ENCODE results near the gene TCF25.

The TCF25 gene

DNA sequence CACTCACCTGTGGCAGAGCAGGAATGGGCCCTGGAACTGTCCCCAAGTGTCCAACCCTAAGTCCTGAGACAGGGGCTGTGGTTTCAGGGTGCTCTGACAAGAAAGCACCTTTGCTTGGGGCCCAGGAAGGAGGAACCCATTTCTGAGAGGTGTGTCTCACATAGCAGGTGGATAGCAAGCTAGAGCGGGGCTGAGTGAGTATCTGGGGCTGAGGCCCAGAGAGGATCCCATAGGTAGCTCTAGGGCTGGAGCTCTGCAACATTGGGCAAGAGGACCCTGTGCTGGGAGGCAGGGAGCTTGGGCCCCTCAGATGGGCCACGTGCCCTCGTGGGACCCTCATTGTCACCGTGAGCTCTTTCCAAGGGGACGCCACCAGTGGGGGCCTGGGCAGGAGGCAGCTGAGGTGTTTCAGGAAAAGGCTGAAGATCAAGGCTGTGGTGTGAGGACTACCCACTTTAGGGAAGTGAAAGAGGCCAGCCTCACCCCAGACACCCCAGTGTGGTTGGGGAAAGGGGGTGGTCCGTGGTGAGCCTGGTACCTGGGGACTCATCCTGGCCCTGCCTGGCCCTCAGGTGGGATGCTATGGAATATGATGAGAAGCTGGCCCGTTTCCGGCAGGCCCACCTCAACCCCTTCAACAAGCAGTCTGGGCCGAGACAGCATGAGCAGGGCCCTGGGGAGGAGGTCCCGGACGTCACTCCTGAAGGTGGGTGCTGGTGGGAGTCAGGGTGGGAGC lies 80.4 kb downstream of the TCF25 start (continued):
- TF ChIP-seq ZNF76 (tag by site-specific recombination; IDR thresholded peaks at IDR 0.05; ENCODE audit: borderline replicate concordance, low read depth) (no peak), ZNF394 (tag by site-specific recombination; IDR thresholded peaks at IDR 0.05; ENCODE audit: borderline replicate concordance) (no peak), ZIC2 (tag by site-specific recombination; IDR thresholded peaks at IDR 0.05) (no peak)

DNA sequence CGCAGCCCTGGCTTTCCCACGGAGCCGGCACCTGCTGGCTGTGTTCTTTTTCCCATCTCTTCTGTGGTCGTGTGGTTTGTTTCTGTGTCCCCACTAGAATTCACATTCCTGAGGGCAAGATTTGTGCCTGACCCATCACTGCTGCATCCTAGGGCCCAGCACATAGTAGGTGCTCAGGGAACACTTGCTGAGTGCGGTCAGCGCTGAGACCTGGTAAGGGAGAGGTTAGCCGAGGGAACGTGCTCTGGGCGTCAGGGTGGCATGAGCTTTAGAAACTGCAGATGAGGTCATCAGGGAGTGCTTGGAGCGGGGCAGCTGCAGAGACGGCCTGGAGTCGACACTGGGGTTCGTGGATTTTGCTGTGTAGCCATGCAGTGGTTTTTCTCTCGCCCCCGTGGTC lies 81.1 kb downstream of the TCF25 start:
- H3K9me3 ChIP-seq (ENCODE audit: control insufficient read depth, insufficient read depth, low read depth, low read length), result no peaks in the 10 kb centered on the region
- H3K4me1 ChIP-seq (ENCODE audit: control insufficient read depth, insufficient read depth, low read length), result no peaks in the 10 kb centered on the region
- ChIA-PET CTCF (interaction anchor here (0.7 kb wide), 1 partner anchor 246 kb away, joined by 3 read pairs; no protein-coding TSS in a partner anchor), POLR2A (interaction anchor here (1.3 to 1.6 kb wide), 2 partner anchors 31 to 68 kb away, joined by 3 to 6 read pairs; partner anchors contain the start of gene TUBB3)
- peaks cover 7 to 51% of the 10 kb centered on the region in 2 experiments; a peak in 2 of 3 replicates for H3K36me3 ChIP-seq (ENCODE audit: control insufficient read depth in 2 of 2, insufficient read depth in 1 of 2, low read length in 2 of 2)
- H3K27ac ChIP-seq (ENCODE audit: extremely low read depth, low read depth, low read length), result no peak overlapping the region
- H3K4me3 ChIP-seq (ENCODE audit: low read depth, low read length), result no peak overlapping the region
- TF ChIP-seq ZNF211 (tag by site-specific recombination; IDR thresholded peaks at IDR 0.05; ENCODE audit: low read depth), result no peak
- TF ChIP-seq KLF10 (tag by site-specific recombination; IDR thresholded peaks at IDR 0.05), result no peak
- no peak for TF ChIP-seq ZFP3 (tag by site-specific recombination; IDR thresholded peaks at IDR 0.05; ENCODE audit: low read depth)
- TF ChIP-seq, protein P1, sequence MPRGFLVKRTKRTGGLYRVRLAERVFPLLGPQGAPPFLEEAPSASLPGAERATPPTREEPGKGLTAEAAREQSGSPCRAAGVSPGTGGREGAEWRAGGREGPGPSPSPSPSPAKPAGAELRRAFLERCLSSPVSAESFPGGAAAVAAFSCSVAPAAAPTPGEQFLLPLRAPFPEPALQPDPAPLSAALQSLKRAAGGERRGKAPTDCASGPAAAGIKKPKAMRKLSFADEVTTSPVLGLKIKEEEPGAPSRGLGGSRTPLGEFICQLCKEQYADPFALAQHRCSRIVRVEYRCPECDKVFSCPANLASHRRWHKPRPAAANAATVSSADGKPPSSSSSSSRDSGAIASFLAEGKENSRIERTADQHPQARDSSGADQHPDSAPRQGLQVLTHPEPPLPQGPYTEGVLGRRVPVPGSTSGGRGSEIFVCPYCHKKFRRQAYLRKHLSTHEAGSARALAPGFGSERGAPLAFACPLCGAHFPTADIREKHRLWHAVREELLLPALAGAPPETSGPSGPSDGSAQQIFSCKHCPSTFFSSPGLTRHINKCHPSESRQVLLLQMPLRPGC (tag by site-specific recombination; IDR thresholded peaks at IDR 0.05), result no peak
- no peak for TF ChIP-seq ZNF707 (tag by site-specific recombination; IDR thresholded peaks at IDR 0.05)
- no peak for TF ChIP-seq ZNF292 (tag by site-specific recombination; IDR thresholded peaks at IDR 0.05; ENCODE audit: borderline replicate concordance, low read depth)
- TF ChIP-seq, protein P2, sequence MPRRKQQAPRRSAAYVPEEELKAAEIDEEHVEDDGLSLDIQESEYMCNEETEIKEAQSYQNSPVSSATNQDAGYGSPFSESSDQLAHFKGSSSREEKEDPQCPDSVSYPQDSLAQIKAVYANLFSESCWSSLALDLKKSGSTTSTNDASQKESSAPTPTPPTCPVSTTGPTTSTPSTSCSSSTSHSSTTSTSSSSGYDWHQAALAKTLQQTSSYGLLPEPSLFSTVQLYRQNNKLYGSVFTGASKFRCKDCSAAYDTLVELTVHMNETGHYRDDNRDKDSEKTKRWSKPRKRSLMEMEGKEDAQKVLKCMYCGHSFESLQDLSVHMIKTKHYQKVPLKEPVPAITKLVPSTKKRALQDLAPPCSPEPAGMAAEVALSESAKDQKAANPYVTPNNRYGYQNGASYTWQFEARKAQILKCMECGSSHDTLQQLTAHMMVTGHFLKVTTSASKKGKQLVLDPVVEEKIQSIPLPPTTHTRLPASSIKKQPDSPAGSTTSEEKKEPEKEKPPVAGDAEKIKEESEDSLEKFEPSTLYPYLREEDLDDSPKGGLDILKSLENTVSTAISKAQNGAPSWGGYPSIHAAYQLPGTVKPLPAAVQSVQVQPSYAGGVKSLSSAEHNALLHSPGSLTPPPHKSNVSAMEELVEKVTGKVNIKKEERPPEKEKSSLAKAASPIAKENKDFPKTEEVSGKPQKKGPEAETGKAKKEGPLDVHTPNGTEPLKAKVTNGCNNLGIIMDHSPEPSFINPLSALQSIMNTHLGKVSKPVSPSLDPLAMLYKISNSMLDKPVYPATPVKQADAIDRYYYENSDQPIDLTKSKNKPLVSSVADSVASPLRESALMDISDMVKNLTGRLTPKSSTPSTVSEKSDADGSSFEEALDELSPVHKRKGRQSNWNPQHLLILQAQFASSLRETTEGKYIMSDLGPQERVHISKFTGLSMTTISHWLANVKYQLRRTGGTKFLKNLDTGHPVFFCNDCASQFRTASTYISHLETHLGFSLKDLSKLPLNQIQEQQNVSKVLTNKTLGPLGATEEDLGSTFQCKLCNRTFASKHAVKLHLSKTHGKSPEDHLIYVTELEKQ (tag by site-specific recombination; IDR thresholded peaks at IDR 0.05; ENCODE audit: borderline replicate concordance), result no peak
- TF ChIP-seq ZNF248 (tag by site-specific recombination; IDR thresholded peaks at IDR 0.05), result no peak

DNA sequence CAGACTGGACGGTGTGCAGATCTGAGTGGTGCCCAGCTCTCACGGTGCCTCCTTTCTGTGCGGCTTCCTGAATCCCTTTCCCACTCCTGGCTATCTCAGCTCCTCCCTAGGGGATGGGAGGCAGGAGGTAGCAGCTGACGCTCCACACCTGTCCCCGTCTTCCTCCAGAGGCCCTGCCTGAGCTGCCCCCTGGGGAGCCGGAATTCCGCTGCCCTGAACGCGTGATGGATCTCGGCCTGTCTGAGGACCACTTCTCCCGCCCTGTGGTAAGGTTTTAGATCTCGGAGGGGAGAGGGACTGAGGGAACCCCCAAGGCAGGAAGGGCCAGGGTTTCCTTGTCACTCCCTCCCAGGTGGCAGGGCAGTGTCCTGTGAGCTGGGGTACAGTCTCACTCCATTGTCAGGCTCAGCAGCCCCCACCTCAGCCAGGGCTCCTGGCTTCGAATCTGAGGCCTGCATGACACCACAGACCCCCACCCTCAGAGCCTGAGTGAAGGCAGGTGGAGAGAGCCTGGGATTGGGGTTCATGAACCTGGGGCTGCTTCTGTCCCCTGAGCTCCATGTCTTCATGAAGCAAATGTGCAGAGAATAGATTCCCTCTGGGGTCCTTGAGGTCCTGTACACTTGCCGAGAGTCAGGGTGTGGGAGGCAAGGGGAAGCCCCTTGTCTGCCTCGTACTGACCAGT lies 81.8 kb downstream of the TCF25 start:
- TF ChIP-seq, protein P3, sequence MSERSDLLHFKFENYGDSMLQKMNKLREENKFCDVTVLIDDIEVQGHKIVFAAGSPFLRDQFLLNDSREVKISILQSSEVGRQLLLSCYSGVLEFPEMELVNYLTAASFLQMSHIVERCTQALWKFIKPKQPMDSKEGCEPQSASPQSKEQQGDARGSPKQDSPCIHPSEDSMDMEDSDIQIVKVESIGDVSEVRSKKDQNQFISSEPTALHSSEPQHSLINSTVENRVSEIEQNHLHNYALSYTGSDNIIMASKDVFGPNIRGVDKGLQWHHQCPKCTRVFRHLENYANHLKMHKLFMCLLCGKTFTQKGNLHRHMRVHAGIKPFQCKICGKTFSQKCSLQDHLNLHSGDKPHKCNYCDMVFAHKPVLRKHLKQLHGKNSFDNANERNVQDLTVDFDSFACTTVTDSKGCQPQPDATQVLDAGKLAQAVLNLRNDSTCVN (tag by site-specific recombination; optimal IDR thresholded peaks at IDR 0.05), result no peak
- TF ChIP-seq, protein P4, sequence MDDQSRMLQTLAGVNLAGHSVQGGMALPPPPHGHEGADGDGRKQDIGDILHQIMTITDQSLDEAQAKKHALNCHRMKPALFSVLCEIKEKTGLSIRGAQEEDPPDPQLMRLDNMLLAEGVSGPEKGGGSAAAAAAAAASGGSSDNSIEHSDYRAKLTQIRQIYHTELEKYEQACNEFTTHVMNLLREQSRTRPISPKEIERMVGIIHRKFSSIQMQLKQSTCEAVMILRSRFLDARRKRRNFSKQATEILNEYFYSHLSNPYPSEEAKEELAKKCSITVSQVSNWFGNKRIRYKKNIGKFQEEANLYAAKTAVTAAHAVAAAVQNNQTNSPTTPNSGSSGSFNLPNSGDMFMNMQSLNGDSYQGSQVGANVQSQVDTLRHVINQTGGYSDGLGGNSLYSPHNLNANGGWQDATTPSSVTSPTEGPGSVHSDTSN (CRISPR knock-in tag; IDR thresholded peaks at IDR 0.05), result no peak
- TF ChIP-seq, protein P5, sequence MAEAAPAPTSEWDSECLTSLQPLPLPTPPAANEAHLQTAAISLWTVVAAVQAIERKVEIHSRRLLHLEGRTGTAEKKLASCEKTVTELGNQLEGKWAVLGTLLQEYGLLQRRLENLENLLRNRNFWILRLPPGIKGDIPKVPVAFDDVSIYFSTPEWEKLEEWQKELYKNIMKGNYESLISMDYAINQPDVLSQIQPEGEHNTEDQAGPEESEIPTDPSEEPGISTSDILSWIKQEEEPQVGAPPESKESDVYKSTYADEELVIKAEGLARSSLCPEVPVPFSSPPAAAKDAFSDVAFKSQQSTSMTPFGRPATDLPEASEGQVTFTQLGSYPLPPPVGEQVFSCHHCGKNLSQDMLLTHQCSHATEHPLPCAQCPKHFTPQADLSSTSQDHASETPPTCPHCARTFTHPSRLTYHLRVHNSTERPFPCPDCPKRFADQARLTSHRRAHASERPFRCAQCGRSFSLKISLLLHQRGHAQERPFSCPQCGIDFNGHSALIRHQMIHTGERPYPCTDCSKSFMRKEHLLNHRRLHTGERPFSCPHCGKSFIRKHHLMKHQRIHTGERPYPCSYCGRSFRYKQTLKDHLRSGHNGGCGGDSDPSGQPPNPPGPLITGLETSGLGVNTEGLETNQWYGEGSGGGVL (tag by site-specific recombination; IDR thresholded peaks at IDR 0.05), result no peak
- TF ChIP-seq, protein P6, sequence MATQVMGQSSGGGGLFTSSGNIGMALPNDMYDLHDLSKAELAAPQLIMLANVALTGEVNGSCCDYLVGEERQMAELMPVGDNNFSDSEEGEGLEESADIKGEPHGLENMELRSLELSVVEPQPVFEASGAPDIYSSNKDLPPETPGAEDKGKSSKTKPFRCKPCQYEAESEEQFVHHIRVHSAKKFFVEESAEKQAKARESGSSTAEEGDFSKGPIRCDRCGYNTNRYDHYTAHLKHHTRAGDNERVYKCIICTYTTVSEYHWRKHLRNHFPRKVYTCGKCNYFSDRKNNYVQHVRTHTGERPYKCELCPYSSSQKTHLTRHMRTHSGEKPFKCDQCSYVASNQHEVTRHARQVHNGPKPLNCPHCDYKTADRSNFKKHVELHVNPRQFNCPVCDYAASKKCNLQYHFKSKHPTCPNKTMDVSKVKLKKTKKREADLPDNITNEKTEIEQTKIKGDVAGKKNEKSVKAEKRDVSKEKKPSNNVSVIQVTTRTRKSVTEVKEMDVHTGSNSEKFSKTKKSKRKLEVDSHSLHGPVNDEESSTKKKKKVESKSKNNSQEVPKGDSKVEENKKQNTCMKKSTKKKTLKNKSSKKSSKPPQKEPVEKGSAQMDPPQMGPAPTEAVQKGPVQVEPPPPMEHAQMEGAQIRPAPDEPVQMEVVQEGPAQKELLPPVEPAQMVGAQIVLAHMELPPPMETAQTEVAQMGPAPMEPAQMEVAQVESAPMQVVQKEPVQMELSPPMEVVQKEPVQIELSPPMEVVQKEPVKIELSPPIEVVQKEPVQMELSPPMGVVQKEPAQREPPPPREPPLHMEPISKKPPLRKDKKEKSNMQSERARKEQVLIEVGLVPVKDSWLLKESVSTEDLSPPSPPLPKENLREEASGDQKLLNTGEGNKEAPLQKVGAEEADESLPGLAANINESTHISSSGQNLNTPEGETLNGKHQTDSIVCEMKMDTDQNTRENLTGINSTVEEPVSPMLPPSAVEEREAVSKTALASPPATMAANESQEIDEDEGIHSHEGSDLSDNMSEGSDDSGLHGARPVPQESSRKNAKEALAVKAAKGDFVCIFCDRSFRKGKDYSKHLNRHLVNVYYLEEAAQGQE (tag by site-specific recombination; IDR thresholded peaks at IDR 0.05), result no peak
- ChIA-PET POLR2A (interaction anchor here (1.3 to 1.6 kb wide), 2 partner anchors 32 to 67 kb away, joined by 3 to 6 read pairs; partner anchors contain the start of gene TUBB3), CTCF (interaction anchor here (0.6 to 0.7 kb wide), 2 partner anchors 110 to 246 kb away, joined by 3 read pairs; no protein-coding TSS in a partner anchor)
- Histone ChIP-seq H3K9me3 (ENCODE audit: control insufficient read depth, insufficient read depth, low read depth, low read length) (no peaks in the 10 kb centered on the region), H3K4me3 (ENCODE audit: low read depth, low read length) (no peak overlapping the region), H3K27ac (ENCODE audit: extremely low read depth, low read depth, low read length) (no peak overlapping the region), H3K4me1 (ENCODE audit: control insufficient read depth, insufficient read depth, low read length) (no peaks in the 10 kb centered on the region), H3K36me3 (ENCODE audit: control insufficient read depth in 2 of 2, insufficient read depth in 1 of 2, low read length in 2 of 2) (peaks cover 7 to 55% of the 10 kb centered on the region in 2 experiments; a peak in 2 of 3 replicates)

Measured in HEK293 (cell line).